Effector memory CD8-positive, alpha-beta T cell (primary cell): ENCODE data around the gene RIC8B.

Source experiments
- ATAC-seq: fragments of 150-1000 bp; cut with Tn5 transposase; replicated peaks from 2 replicates; pipeline ENCODE4 v1.10.0; 2021; ENCODE audit warnings: mild to moderate bottlenecking, moderate library complexity
- DNase-seq, 3 experiments: peaks; one replicate each; pipeline ENCODE4 v3.0.0; 2021
- H3K27ac Mint-ChIP-seq, 2 donors: one replicate each; pipeline ENCODE4 v1.8.0; 2022; ENCODE audit warnings: mild to moderate bottlenecking in 2 of 2, mixed read lengths in 2 of 2, moderate library complexity in 2 of 2
- H3K27me3 Mint-ChIP-seq, 2 donors: one replicate each; pipeline ENCODE4 v1.8.0; 2022; ENCODE audit warnings: mixed read lengths in 2 of 2
- H3K36me3 Mint-ChIP-seq: one replicate; pipeline ENCODE4 v1.8.0; 2022; ENCODE audit warnings: mild to moderate bottlenecking, moderate library complexity, mixed read lengths; ENCODE audit not compliant: insufficient read depth
- H3K4me1 Mint-ChIP-seq, 2 donors: one replicate each; pipeline ENCODE4 v1.8.0; 2022; ENCODE audit warnings: low read depth in 2 of 2, mixed read lengths in 2 of 2
- H3K4me3 Mint-ChIP-seq, 2 donors: one replicate each; pipeline ENCODE4 v1.8.0; 2022; ENCODE audit warnings: mild to moderate bottlenecking in 2 of 2, mixed read lengths in 2 of 2, moderate library complexity in 2 of 2
- H3K9me3 Mint-ChIP-seq, 2 donors: one replicate each; pipeline ENCODE4 v1.8.0; 2022; ENCODE audit warnings: mixed read lengths in 2 of 2

RIC8B gene

DNA sequence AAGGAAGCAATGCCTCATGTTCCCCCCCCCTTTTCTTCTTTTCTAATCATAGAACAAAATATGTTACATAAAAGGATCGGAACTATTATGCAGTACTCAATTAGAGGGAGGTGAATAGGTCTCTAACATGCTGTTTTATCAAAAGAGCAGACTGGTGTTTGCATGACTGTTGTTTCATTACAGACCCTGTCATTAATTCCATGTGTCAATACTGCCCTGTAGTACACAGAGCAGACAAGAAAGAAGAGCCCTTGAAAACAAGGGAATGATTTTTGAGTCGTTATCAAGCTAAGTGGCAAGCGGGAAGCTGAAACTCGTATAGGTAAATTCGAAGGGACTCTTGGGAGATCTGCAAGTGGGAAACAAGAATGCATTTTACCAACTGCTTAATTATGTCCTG is 104.3 kb downstream of the RIC8B start:
- DNase-seq: no peak
- no peak for ATAC-seq
- Mint-ChIP-seq H3K36me3 (peaks cover 4% of the 10 kb centered on the region), H3K4me3 (no peak overlapping the region), H3K4me1 (no peaks in the 10 kb centered on the region), H3K9me3 (no peaks in the 10 kb centered on the region), H3K27me3 (no peaks in the 10 kb centered on the region), H3K27ac (no peak overlapping the region)

DNA sequence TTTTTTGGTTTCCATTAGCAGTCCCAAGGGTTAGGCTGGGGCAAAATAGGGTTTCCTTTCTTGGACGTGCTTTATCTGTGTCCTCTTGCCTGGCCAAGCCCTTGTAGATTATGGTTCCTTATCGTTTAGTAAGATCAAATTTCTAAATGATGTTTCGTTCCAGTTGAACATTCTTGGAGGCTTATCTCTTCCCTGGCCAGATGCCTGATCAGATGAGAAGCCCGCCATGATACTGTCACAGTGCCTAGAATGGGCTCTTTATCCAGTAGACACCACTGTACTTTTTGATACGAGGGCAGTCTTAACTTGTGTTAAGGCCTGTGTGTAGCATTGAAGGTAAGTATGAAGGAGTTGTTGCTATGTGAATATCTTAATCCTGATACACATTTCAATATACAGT is 105.1 kb downstream of the RIC8B start:
- no peaks in the 10 kb centered on the region for H3K9me3 Mint-ChIP-seq
- peaks cover 8% of the 10 kb centered on the region for H3K36me3 Mint-ChIP-seq
- H3K4me1 Mint-ChIP-seq: no peaks in the 10 kb centered on the region
- ATAC-seq (no peak), DNase-seq (no peak)
- H3K27ac Mint-ChIP-seq: no peak overlapping the region
- H3K4me3 Mint-ChIP-seq: no peak overlapping the region
- H3K27me3 Mint-ChIP-seq: no peaks in the 10 kb centered on the region

DNA sequence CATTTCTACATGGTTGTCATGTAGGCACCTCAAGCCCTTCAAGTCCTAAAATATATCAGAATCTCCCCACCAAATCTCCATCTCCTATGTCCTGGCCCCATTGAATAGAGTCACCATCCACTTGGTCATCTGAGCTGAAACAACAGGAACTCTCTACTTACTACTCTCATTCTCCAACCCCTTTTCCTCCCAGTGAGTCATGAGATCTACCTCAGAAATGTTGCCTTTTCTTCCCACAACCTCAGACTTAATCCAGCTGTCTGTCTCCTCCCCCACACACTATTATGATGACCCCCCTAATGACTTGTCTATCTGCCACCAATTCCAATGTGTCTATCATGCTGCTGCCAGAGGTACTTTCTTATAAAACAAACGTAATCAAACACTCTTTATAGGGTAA is 108.9 kb downstream of the RIC8B start:
- Mint-ChIP-seq H3K27me3 (no peaks in the 10 kb centered on the region), H3K9me3 (no peaks in the 10 kb centered on the region), H3K4me3 (no peak overlapping the region), H3K4me1 (no peaks in the 10 kb centered on the region), H3K27ac (no peak overlapping the region), H3K36me3 (peaks cover 8% of the 10 kb centered on the region)
- no peak for DNase-seq
- ATAC-seq: no peak

DNA sequence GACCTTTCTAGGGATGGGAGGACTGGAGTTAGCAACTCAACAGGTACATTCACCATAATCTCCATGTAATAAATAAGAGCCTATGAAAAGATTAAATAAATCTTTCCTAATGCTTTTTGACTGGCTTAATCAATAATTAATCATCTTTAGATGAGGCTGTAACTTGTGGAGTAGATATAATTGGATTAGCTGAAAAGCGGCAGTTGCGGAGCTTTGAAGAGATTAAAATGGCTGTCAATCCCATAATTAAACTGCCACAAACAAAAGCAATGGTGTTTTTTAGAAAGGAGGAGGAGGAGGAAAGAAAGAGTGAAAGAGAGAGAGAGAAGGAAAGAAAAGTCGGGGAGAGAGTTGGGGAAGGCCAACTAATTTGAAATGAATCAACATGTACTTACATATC is 110.5 kb downstream of the RIC8B start:
- no peaks in the 10 kb centered on the region for H3K4me1 Mint-ChIP-seq
- peak overlapping the region in 1 of 2 donors; percentile 45 for H3K27ac Mint-ChIP-seq
- no peaks in the 10 kb centered on the region for H3K27me3 Mint-ChIP-seq
- H3K36me3 Mint-ChIP-seq: peaks cover 8% of the 10 kb centered on the region
- ATAC-seq (no peak), DNase-seq (no peak)
- no peaks in the 10 kb centered on the region for H3K9me3 Mint-ChIP-seq
- no peak overlapping the region for H3K4me3 Mint-ChIP-seq

DNA sequence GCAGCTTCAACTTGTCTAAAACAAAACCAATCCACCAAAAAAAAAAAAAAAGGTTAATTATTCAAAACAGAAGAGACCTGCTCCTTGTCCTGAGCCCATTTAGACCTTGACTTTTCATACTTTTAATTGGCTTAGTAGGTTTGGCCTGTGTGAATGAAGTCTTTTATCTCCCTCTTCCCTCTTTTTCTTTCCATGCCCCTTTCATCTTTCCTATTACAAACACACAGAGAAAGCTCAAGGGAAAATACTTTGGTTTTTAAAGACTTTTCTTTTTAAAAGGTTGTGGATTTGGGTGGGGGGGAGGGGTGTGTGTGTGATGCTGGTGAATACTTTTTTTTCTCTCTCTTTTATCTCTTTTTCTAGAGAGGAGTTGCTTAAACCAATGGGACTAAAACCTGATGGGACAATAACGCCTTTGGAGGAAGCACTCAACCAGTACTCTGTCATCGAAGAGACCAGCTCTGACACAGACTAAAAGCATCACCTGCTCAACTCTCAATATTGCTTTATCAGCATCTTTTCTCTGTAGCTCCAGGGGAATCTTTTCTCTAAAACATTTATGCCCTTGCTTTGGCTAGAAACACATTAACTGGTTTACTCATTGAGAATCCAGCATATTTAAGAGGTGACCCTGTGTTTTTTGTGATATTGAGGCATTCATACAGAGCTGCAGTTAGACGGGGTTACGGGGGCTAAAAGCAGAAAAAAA is 111.2 kb downstream of the RIC8B start:
- Mint-ChIP-seq H3K36me3 (peaks cover 8% of the 10 kb centered on the region), H3K9me3 (no peaks in the 10 kb centered on the region), H3K4me1 (no peaks in the 10 kb centered on the region), H3K27ac (no peak overlapping the region), H3K4me3 (no peak overlapping the region), H3K27me3 (no peaks in the 10 kb centered on the region)
- DNase-seq (no peak), ATAC-seq (no peak)

DNA sequence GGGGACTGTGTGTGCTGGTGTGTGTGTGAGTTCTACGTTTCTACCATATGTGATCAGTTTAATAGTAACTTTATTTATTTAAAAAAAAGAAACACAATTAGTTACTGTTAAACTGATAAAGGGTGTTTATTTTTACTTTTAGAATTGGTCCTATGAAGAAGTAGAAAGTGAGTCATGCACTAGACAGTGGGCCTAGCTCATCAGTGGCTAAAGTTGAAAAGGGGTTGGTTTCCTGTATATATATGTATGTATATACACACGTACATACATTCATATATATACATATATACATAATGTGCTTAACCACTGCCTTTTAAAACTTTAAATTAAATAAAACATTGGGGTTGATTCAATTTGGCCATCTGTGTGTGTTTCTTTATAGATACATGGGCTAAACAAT is 112.5 kb downstream of the RIC8B start:
- Mint-ChIP-seq H3K9me3 (no peaks in the 10 kb centered on the region), H3K4me3 (no peak overlapping the region), H3K4me1 (no peaks in the 10 kb centered on the region), H3K36me3 (peaks cover 4% of the 10 kb centered on the region), H3K27me3 (no peaks in the 10 kb centered on the region), H3K27ac (no peak overlapping the region)
- ATAC-seq: no peak
- no peak for DNase-seq

DNA sequence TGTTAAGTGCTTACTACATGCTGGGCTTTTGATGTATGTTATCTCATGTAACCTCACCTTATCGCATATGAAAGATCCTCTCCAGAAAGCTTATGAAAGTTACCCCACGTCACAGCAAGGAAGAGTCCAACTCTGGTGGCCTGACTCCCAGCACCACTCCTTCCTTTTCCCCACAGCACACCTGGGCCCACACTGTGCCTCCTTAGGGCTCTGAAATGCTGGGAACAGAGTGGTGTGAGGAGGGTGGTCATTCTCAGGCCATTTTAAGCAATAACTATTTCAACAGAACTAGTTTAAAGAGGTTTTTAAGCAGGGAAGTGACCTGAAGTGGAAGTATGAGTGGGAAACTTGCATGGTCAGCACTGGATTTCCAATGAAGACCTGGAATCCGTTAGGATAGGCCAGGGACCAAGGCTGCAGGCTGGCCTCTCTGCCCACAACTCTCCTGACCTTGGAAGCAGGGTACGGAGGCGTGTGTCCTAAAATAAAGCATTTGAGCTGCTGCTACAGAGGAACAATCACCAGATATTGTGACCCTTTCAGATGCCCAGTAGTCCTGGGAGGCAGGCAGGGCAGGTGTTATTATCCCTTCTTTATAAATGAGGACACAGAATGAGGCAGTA is 114.0 kb downstream of the RIC8B start:
- H3K4me1 Mint-ChIP-seq: peaks cover 0 to 4% of the 10 kb centered on the region in 2 donors
- no peak overlapping the region for H3K4me3 Mint-ChIP-seq
- H3K27ac Mint-ChIP-seq: no peak overlapping the region
- DNase-seq (no peak), ATAC-seq (no peak)
- peaks cover 4% of the 10 kb centered on the region for H3K36me3 Mint-ChIP-seq
- no peaks in the 10 kb centered on the region for H3K27me3 Mint-ChIP-seq
- no peaks in the 10 kb centered on the region for H3K9me3 Mint-ChIP-seq

GRCh38 chr12:106889326-106889725 is 114.8 kb downstream of the RIC8B start:
- no peaks in the 10 kb centered on the region for H3K36me3 Mint-ChIP-seq
- no peaks in the 10 kb centered on the region for H3K9me3 Mint-ChIP-seq
- no peak overlapping the region for H3K27ac Mint-ChIP-seq
- no peaks in the 10 kb centered on the region for H3K27me3 Mint-ChIP-seq
- no peak for ATAC-seq
- DNase-seq: no peak
- no peak overlapping the region for H3K4me3 Mint-ChIP-seq
- peaks cover 0 to 4% of the 10 kb centered on the region in 2 donors for H3K4me1 Mint-ChIP-seq

DNA sequence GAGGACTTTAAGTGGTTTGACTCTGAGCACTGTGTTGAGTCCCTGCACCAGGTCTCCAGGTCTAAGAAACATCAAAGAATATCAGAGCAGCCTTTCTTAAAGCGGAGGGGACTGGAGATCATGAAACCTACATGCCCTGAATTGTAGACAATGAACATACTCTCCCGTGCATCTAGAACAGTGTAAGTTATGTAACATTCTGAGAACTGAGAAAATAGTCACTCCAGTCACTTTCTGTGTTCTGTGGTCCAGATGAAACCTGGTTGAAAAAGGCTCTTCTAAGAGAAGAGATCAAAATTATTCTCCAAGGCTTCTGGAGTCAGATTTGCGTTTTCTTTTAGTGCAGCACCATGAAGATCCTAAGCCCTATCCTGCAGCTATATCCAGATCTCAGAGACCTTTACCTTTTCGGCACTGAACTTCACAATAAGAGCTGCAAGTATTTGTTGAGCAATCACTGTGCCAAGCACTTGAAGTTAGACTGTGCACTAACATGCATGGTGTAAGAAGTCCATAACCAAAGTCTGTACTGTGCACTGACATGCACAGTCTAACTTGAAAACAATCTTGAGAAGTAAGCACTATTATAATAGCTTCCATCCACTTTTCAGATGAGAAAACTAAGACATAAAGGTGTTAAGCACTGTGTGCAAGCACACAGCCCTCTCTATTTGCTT is 115.6 kb downstream of the RIC8B start:
- Mint-ChIP-seq H3K36me3 (no peaks in the 10 kb centered on the region), H3K27ac (no peak overlapping the region), H3K9me3 (no peaks in the 10 kb centered on the region), H3K4me3 (no peak overlapping the region), H3K27me3 (no peaks in the 10 kb centered on the region), H3K4me1 (peaks cover 0 to 4% of the 10 kb centered on the region in 2 donors)
- DNase-seq (no peak), ATAC-seq (no peak)

- no peaks in the 10 kb centered on the region for H3K9me3 Mint-ChIP-seq
- H3K36me3 Mint-ChIP-seq: no peaks in the 10 kb centered on the region
- no peak overlapping the region for H3K4me3 Mint-ChIP-seq
- H3K4me1 Mint-ChIP-seq: peaks cover 1 to 7% of the 10 kb centered on the region in 2 donors
- ATAC-seq: no peak
- no peak overlapping the region for H3K27ac Mint-ChIP-seq
- H3K27me3 Mint-ChIP-seq: no peaks in the 10 kb centered on the region
- no peak for DNase-seq
These were observed 117.6 kb downstream of the RIC8B start for GRCh38 chr12:106892075-106892474.

GRCh38 chr12:106893451-106893850 is 119.0 kb downstream of the RIC8B start:
- DNase-seq: no peak
- no peak overlapping the region for H3K4me3 Mint-ChIP-seq
- peaks cover 1 to 7% of the 10 kb centered on the region in 2 donors for H3K4me1 Mint-ChIP-seq
- peaks cover 0 to 1% of the 10 kb centered on the region in 2 donors for H3K27me3 Mint-ChIP-seq
- H3K36me3 Mint-ChIP-seq: no peaks in the 10 kb centered on the region
- no peak overlapping the region for H3K27ac Mint-ChIP-seq
- ATAC-seq: no peak
- no peaks in the 10 kb centered on the region for H3K9me3 Mint-ChIP-seq

DNA sequence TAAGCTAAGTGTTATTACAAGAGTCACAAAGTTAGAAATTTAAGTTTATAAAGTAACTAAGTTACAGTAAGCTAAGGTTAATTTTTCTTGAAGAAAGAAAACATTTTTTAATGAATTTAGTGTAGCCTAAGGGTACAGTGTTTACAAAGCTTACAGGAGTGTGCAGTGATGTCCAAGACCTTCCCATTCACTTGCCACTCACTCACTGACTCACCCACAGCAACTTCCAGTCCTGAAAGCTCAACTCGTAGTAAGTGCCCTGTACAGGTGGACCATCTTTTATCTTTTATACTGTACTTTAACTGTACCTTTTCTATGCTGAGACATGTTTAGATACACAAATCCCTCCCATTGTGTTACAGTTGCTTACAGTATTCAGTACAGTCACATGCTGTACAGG is 120.3 kb downstream of the RIC8B start:
- H3K27me3 Mint-ChIP-seq: peaks cover 4 to 14% of the 10 kb centered on the region in 2 donors
- H3K4me3 Mint-ChIP-seq: no peak overlapping the region
- peaks cover 1 to 7% of the 10 kb centered on the region in 2 donors for H3K4me1 Mint-ChIP-seq
- DNase-seq (no peak), ATAC-seq (no peak)
- no peaks in the 10 kb centered on the region for H3K9me3 Mint-ChIP-seq
- H3K36me3 Mint-ChIP-seq: no peaks in the 10 kb centered on the region
- no peak overlapping the region for H3K27ac Mint-ChIP-seq

DNA sequence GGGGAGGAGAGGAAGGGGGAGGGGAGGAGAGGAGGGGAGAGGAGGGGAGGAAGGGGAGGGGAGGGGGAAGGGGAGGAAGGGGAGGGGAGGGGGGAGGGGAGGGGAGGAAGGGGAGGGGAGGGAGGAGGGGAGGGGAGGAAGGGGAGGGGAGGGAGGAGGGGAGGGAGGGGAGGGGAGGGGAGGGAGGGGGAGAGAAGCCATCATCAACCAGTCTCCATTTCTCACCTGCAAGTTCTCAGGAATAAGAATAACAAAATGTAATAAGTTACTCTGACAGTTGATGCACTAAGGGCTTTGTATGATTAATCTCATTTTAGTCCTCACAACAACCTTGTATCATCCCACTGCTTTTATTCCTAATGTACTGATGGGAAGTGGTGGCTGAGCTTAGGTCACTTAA is 122.1 kb downstream of the RIC8B start:
- no peak for ATAC-seq
- Mint-ChIP-seq H3K27ac (no peak overlapping the region), H3K9me3 (no peaks in the 10 kb centered on the region), H3K36me3 (no peaks in the 10 kb centered on the region), H3K4me3 (no peak overlapping the region), H3K27me3 (peaks cover 14 to 30% of the 10 kb centered on the region in 2 donors), H3K4me1 (peaks cover 1 to 7% of the 10 kb centered on the region in 2 donors)
- no peak for DNase-seq

DNA sequence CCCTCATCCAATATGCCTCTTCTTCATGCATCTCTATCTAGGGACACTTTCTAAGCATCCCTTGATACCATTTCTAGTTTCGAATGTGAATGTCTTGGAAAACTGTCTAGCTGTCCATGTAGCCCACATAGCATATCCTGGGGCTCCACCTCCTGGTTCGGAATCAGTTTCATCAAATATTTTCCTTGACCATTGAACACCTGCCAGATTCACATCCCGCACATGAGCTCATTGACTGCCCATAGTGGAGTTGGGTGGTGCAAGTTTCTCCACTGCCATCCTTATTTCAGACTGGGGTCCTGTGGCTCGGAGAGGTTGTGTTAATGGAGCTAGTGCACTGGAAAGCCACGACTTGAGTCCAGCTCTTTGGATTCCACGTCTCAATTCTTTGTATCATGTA is 122.6 kb downstream of the RIC8B start:
- no peak overlapping the region for H3K27ac Mint-ChIP-seq

More for the DNA sequence above, 122.6 kb downstream of the RIC8B start:
- no peaks in the 10 kb centered on the region for H3K36me3 Mint-ChIP-seq
- no peaks in the 10 kb centered on the region for H3K9me3 Mint-ChIP-seq
- ATAC-seq (no peak), DNase-seq (no peak)
- H3K4me3 Mint-ChIP-seq: no peak overlapping the region
- H3K27me3 Mint-ChIP-seq: peaks cover 18 to 35% of the 10 kb centered on the region in 2 donors
- peaks cover 1 to 7% of the 10 kb centered on the region in 2 donors for H3K4me1 Mint-ChIP-seq
